Diencephalon (tissue), 1 donor: Measurements from ENCODE around the gene DCAF15. TPM values are rescaled to one million over a fixed set of nuclear protein-coding genes. Genes with fewer than 3 reads are reported as not detected.

Source experiments
- total RNA-seq: library from RNA; depleted of rRNA; stranded (reverse); fragments of >200 nt; gene quantifications from one replicate; pipeline ENCODE4 v1.2.3, GENCODE V29; 2014

The DCAF15 gene
- 10.6 TPM for total RNA-seq

GRCh38 chr19:13952154-13952930, at the start of gene DCAF15:
Gene DCAF15 (plus strand): TSS chr19:13952509. CDS start chr19:13952513, 4 bp downstream.

GRCh38 chr19:13905634-13906520, 46.4 kb upstream of the DCAF15 start, which contains the start of the genes BRME1 and CC2D1A:
Gene BRME1 (minus strand): TSS chr19:13906117. CDS start chr19:13904892, 1,225 bp downstream.
Gene CC2D1A (plus strand): TSS chr19:13906201. CDS start chr19:13906442, 241 bp downstream.

GRCh38 chr19:13938301-13939064, 13.8 kb upstream of the DCAF15 start, which contains the start of gene PODNL1:
Gene PODNL1 (minus strand): TSS chr19:13938417. CDS start chr19:13938181, 236 bp downstream.

GRCh38 chr19:14006085-14006765, 53.9 kb downstream of the DCAF15 start, which contains the start of gene RFX1:
Gene RFX1 (minus strand): TSS chr19:14006320. CDS start chr19:13993843, 12,477 bp downstream.

Other genes starting within 250 kb of the DCAF15 start
- 15.5 TPM for gene MRI1, start 188.0 kb upstream of the DCAF15 start, total RNA-seq
- 29.3 TPM for gene C19orf53, start 178.1 kb upstream of the DCAF15 start, total RNA-seq
- gene ZSWIM4, start 157.1 kb upstream of the DCAF15 start, total RNA-seq: 5.3 TPM
- gene NANOS3, start 75.4 kb upstream of the DCAF15 start, total RNA-seq: 1.2 TPM
- gene BRME1, start 46.4 kb upstream of the DCAF15 start, total RNA-seq: 11.1 TPM
- gene CC2D1A, start 46.3 kb upstream of the DCAF15 start, total RNA-seq: 16.8 TPM
- 1.6 TPM for gene PODNL1, start 14.1 kb upstream of the DCAF15 start, total RNA-seq
- gene RFX1, start 53.8 kb downstream of the DCAF15 start, total RNA-seq: 4.2 TPM
- gene RLN3, start 75.6 kb downstream of the DCAF15 start, total RNA-seq: not detected
- gene IL27RA, start 79.3 kb downstream of the DCAF15 start, total RNA-seq: 3.9 TPM
- 6.0 TPM for gene PALM3, start 109.6 kb downstream of the DCAF15 start, total RNA-seq
- gene MISP3, start 120.3 kb downstream of the DCAF15 start, total RNA-seq: 1.8 TPM
- not detected for gene C19orf67, start 133.3 kb downstream of the DCAF15 start, total RNA-seq
- gene SAMD1, start 138.2 kb downstream of the DCAF15 start, total RNA-seq: 26.1 TPM
- 60.7 TPM for gene PRKACA, start 165.3 kb downstream of the DCAF15 start, total RNA-seq
- 1.6 TPM for gene ASF1B, start 184.1 kb downstream of the DCAF15 start, total RNA-seq